Panc1 (cell line): ENCODE data around the gene LSM10. TPM values are rescaled to one million over a fixed set of nuclear protein-coding genes. Genes with fewer than 3 reads are reported as not detected.

Source experiments
- ATAC-seq: fragments of 200-7000 bp; cut with Tn5 transposase; 2 replicates; pipeline ENCODE4 v1.9.1; 2020; ENCODE audit warnings: mild to moderate bottlenecking, moderate library complexity
- BruUV-seq: library from RNA; stranded (reverse); fragments of 400-500 nt; replicated peaks from 2 replicates; lab custom pipeline; 2021; lab: Mats Ljungman, UMichigan
- CTCF ChIA-PET: fragments of 300-600 bp; sonication (Branson Sonifier 250); formaldehyde crosslinking; loops from one replicate; lab custom pipeline; 2022; ENCODE audit warnings: antibody characterized with exemption; lab: Charles Lee
- POLR2A ChIA-PET: fragments of 300-600 bp; sonication (Branson Sonifier 250); formaldehyde crosslinking; loops from one replicate; lab custom pipeline; 2022; ENCODE audit warnings: antibody characterized with exemption; lab: Charles Lee
- DNase-seq: peaks from one replicate; pipeline ENCODE4 v3.0.0-alpha.2; 2010; ENCODE audit warnings: low read depth, low spot score
- H3K27ac ChIP-seq: 2 replicates; pipeline ENCODE4 v1.5.1; 2011; ENCODE audit warnings: mild to moderate bottlenecking, low read length, inconsistent platforms
- H3K27me3 ChIP-seq: fragments of 200-500 bp; sonication (Bioruptor generic); 2 replicates; pipeline ENCODE4 v1.6.0; 2014; ENCODE audit warnings: low read length, inconsistent platforms; ENCODE audit not compliant: control insufficient read depth, insufficient read depth
- H3K36me3 ChIP-seq: fragments of 200-500 bp; sonication (Bioruptor generic); 2 replicates; pipeline ENCODE4 v1.5.1; 2014; ENCODE audit warnings: inconsistent platforms, mild to moderate bottlenecking, low read length, moderate library complexity; ENCODE audit not compliant: control insufficient read depth, insufficient read depth
- H3K4me1 ChIP-seq: 2 replicates; pipeline ENCODE4 v1.5.1; 2011; ENCODE audit warnings: inconsistent platforms, mild to moderate bottlenecking, low read length, moderate library complexity; ENCODE audit not compliant: control insufficient read depth, insufficient read depth
- H3K4me3 ChIP-seq, 2 experiments: 2 replicates each; pipeline ENCODE4 v1.5.1; 2011 to 2012; ENCODE audit warnings: low read depth in 2 of 2, low read length in 2 of 2, mild to moderate bottlenecking in 2 of 2, inconsistent platforms in 1 of 2, moderate library complexity in 1 of 2
- H3K9me3 ChIP-seq: fragments of 200-500 bp; sonication (Bioruptor generic); 2 replicates; pipeline ENCODE4 v1.5.1; 2014; ENCODE audit warnings: low read depth, mild to moderate bottlenecking, inconsistent platforms, low read length, moderate library complexity; ENCODE audit not compliant: control insufficient read depth, insufficient read depth
- POLR2AphosphoS5 ChIP-seq: IDR thresholded peaks from 2 replicates; pipeline ENCODE4 v1.6.1; 2012; ENCODE audit warnings: mild to moderate bottlenecking, low read depth, low read length, moderate library complexity
- REST ChIP-seq, 2 experiments: IDR thresholded peaks; 2 replicates each; pipeline ENCODE4 v1.6.1; 2011 to 2012; ENCODE audit warnings: low read depth in 2 of 2, control low read depth in 1 of 2, low read length in 1 of 2, mild to moderate bottlenecking in 1 of 2, moderate library complexity in 1 of 2; ENCODE audit not compliant: insufficient read depth in 1 of 2
- SIN3A ChIP-seq: IDR thresholded peaks from 2 replicates; pipeline ENCODE4 v1.6.1; 2012; ENCODE audit warnings: low read depth, mild to moderate bottlenecking, low read length, moderate library complexity, borderline replicate concordance; ENCODE audit not compliant: insufficient read depth
- TCF7L2 ChIP-seq: IDR thresholded peaks from 2 replicates; pipeline ENCODE4 v1.6.1; 2011; ENCODE audit warnings: mild to moderate bottlenecking, low read depth, low read length, inconsistent platforms
- in situ Hi-C: cut with HindIII; loops from 2 replicates; pipeline ENCODE4 v1.10.0; 2016; ENCODE audit warnings: low sequenced_read_pairs, low pct_unique_long_range_greater_than_20kb
- intact Hi-C: fragments of 100-400 bp; cut with micrococcal nuclease; formaldehyde crosslinking; loops from one replicate; pipeline ENCODE4 v1.10.0; 2022; ENCODE audit not compliant: unreplicated experiment
- total RNA-seq: library from RNA; stranded (reverse); gene quantifications from one replicate; pipeline ENCODE4 v1.2.1, GENCODE V29; 2021; ENCODE audit not compliant: unreplicated experiment
- TF ChIP-seq, protein P1 (sequence below): fragments of 450-650 bp; IDR thresholded peaks from 2 replicates; pipeline ENCODE4 v1.5.1; 2017; ENCODE audit warnings: mild to moderate bottlenecking

The LSM10 gene
- total RNA-seq, 1 experiment from 2014 or later, result 53.7 TPM

DNA sequence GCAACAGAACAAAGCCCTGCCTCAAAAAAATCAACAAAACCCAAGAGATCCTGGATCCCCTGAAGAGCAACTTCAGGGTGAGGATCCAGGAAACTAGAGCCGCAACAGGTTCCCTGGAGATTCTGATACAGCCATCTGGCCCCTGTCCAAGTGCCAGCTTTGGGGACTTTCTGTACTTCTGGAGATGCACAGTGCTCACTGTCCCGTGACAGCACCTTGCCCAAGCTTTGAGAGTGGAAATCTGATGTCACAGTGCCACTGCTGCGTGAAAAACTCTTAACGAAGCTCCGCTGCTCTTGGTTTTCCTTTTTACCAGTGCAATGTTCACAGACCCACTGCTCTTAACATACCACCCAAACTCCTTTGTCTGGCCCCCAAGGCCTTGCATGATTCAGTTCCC, 38.3 kb downstream of the LSM10 start:
- POLR2A ChIA-PET, result no interaction called here
- Histone ChIP-seq H3K27ac (no peak overlapping the region), H3K36me3 (peaks cover 8% of the 10 kb centered on the region), H3K9me3 (no peaks in the 10 kb centered on the region), H3K4me3 (no peak overlapping the region), H3K4me1 (no peaks in the 10 kb centered on the region), H3K27me3 (no peaks in the 10 kb centered on the region)
- DNase-seq (no peak), ATAC-seq (no peak)
- in situ Hi-C loops (no loop called here), intact Hi-C loops (no loop called here)
- TF ChIP-seq SIN3A (no peak), REST (IDR thresholded peaks at IDR 0.05; ENCODE audit: insufficient read depth in 1 of 2, low read depth in 2 of 2, low read length in 1 of 2) (no peak), POLR2AphosphoS5 (no peak), TCF7L2 (no peak)
- TF ChIP-seq, protein P1, sequence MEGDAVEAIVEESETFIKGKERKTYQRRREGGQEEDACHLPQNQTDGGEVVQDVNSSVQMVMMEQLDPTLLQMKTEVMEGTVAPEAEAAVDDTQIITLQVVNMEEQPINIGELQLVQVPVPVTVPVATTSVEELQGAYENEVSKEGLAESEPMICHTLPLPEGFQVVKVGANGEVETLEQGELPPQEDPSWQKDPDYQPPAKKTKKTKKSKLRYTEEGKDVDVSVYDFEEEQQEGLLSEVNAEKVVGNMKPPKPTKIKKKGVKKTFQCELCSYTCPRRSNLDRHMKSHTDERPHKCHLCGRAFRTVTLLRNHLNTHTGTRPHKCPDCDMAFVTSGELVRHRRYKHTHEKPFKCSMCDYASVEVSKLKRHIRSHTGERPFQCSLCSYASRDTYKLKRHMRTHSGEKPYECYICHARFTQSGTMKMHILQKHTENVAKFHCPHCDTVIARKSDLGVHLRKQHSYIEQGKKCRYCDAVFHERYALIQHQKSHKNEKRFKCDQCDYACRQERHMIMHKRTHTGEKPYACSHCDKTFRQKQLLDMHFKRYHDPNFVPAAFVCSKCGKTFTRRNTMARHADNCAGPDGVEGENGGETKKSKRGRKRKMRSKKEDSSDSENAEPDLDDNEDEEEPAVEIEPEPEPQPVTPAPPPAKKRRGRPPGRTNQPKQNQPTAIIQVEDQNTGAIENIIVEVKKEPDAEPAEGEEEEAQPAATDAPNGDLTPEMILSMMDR, result no peak
- BruUV-seq, result no TSS peak
- CTCF ChIA-PET, result no interaction called here

DNA sequence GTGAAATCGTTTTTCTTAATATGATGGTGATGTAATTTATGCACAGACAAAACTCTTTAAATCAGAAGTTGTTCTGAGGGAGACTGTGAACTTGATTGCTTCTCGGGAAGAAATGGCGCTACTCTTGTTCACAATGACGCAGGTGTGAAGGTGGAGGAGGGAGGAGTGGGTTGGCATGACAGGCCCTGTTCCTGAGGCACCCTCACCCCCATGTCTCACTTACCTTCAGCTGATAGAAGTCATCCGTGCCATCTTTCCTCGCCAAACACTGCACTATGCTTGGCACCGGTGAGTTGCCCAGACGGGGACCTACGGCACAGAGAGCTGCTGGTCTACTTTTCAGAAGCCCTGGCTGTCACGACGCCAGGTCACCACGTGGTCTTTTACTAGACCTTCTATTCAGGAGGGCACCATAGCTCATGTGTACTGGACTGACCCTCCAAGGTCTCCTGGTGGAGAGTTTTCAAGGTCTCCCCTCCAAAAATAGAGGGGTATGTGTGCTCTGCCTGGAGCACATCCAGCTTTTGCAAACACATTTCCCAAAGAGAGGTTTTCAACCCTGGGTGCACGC, 39.1 kb downstream of the LSM10 start:
- ChIA-PET CTCF (no interaction called here), POLR2A (no interaction called here)
- no peak for DNase-seq
- in situ Hi-C loops, result no loop called here
- Histone ChIP-seq H3K4me1 (no peaks in the 10 kb centered on the region), H3K36me3 (peaks cover 13% of the 10 kb centered on the region), H3K27ac (no peak overlapping the region), H3K9me3 (no peaks in the 10 kb centered on the region), H3K4me3 (no peak overlapping the region), H3K27me3 (no peaks in the 10 kb centered on the region)
- BruUV-seq, result no TSS peak
- ATAC-seq, result no peak
- TF ChIP-seq POLR2AphosphoS5 (no peak), SIN3A (no peak), REST (IDR thresholded peaks at IDR 0.05; ENCODE audit: insufficient read depth in 1 of 2, low read depth in 2 of 2, low read length in 1 of 2) (no peak), TCF7L2 (no peak)
- intact Hi-C loops, result no loop called here
